Hematopoietic multipotent progenitor cell treated with erythropoietin and hydrocortisone succinate and interleukin-3 and kit ligand, for 8 days (in vitro differentiated cells): Measurements from ENCODE around the gene EGFL7.
A peak's percentile ranks its signal among the peaks of the same experiment; 100 is the strongest.

Experiments used
- DNase-seq: peaks from one replicate; pipeline ENCODE4 v3.0.0-alpha.2; 2015

EGFL7 gene

DNA sequence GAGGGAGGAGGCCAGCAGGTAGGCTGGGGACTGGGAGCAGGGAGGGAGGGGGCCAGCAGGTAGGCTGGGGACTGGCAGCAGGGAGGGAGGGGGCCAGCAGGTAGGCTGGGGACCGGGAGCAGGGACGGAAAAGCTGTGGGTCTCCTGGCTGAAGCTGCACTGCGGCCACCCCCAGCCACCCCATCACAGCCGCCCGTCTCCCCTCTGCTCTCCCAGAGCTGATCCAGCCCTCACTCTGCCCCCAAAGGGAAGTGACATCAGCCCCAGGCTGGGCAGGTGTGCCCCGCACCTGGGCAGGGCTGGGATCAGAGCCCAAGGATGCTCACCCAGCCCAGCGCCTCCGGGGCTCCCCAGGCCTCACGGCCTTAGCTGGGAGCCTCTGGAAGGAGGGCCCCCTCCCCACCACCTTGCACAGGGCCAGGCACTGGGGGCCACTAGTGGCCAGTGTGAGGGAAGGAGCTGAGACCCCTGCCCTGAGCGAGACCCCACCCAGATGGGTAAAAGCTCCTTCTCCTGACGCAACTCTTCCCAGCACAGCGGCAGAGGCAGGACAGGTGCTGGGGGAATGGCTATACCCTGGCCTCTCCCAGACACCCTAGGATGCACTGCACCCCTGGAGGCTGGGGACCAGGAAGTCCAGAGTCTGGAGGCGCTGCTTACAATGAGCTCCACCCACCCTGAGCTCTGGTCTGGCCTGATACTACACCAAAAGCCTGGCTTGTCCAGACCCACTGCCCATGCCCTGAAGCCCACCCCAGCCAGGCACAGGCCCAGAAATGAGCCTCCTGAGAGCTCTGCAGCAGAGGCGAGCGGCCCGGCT is 13.0 kb downstream of the EGFL7 start:
- DNase-seq, result peak; percentile 25

DNA sequence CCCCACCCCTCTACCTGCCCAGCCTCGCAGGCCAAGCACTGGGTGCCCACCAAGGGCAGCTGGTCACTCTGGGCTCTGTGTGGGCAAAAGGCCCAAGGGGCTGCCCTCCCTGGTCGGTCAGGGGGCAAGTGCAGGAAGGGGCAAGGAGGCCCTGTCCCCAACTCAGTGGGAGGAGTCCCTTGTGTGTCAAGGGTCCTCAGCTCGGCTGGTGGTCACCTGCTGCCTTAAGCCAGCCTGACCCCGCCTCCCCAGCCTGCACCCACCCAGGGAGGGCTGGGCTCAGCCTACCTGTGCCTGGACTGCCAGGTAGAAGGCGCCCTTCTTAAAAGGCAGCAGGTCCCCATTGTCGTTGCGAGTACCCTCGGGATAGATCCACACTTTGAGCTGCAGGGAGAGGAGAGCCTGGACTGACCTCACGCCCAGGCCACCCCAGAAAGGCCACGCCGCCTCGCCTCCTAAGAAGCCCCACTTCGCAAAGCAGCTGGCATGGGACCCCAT is 13.6 kb downstream of the EGFL7 start:
- DNase-seq, result no peak

DNA sequence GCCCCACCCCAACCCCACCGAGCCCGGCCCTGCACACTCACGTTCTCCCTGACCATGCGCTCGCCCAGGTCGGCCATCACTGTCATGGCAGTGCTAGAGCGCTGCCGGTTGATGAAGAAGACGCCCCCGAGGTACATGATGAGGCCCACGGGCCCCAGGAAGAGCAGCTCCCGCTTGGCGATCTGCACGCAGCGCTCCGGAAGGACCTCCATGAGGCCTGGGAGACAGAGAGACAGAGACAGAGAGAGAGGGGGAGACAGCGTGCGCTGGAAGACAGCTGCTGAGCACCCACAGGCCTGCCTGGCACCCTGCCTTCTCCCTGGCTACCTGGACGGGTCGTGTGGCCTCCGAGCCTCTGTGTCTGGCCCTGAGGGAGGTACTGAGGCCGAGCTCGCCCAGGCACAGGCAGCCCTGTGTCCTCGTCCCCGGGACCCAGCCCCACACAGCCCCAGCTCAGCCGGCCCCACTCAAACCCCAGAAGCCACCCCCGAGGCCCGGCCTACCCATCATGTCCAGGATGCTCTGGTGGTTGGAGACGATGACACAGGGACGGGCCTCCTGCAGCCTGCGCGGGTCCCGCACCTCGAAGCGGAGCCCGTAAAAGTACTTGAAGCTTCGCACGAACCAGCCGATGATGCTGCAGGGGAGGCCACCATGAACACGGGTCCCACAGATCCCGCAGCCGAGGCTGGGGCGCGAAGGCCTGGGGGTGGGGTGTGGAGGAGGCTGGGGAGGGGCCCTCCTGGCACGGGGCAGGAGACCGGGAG is 14.4 kb downstream of the EGFL7 start:
- DNase-seq, result no peak

DNA sequence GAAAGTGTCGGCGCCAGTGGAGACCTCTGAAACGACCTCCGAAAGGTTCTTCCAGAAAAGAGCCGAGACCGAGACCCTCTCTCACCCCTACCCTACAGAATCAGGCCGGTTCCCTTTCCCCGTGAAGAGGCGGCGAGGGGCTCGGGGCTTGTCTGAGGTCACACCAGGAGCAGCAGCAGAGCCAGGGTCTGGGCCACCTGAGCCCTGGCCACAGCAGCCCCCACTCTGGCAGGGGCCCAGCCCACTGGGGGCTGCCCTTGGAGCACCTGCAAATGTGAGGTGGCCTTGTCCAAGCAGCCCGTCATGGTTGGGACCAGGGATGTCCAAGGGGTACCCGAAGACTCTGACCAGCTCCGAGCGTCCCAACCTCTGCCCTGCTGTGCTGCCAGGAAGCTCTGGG is 15.3 kb downstream of the EGFL7 start:
- DNase-seq, result no peak

DNA sequence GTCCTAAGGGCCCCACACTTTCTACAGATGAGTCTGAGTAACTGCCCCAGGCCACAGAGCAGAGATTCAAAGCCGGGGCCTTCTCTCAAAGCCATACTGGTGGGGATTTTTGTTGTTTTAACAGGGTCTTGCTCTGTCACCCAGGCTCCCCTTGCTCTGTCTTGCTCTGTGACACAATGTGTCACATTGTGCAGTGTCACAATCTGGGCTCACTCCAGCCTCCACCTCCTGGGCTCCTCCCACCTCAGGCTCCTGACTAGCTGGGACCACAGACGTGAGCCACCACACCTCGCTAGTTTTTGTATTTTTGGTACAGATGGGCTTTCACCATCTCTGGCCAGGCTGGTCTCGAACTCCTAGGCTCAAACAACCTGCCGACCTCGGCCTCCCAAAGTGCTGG is 15.9 kb downstream of the EGFL7 start:
- no peak for DNase-seq

DNA sequence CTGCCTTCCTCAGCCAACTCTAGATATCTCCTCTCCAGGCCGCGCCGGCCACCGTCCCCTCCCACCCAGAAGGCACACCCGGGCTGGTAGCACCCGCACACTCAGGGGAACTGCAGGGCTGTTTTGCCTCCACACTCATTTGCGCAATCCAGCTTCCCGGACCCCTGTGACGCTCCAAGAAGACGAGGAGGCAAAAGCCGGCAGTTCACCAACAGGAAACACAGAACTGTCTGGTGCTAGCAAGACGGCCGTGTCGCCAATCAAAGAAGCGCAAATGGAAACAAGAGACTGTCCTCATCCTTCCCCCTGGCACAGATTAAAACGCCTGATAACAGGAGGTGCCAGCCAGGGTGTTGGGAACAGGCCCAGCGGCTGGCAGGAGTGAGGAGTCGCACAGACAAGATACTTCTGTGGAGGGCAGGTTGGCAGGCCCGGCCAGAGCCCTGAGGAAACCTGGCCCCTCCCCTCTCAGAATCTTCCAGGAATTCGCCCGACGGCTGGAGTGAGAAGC is 16.8 kb downstream of the EGFL7 start:
- no peak for DNase-seq

DNA sequence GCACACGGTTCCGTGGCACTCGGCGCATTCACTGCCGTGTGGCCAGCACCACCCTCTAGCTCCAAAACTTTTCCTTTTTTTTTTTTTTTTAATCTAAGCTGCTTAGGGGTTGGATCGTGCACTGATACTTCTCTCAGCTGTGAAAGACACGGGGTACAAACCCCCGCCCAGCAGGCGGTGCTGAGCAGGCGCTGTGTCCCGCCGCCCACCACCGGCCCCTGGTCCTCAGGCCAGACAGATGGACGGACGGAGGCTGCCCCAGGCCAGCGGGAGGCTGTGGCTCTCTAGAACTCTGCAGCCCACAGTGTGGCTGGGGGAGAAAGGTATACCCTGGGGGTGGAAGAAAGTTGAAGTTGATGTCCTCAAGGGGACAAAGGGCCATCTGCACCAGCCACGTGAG is 18.3 kb downstream of the EGFL7 start:
- DNase-seq, result no peak

DNA sequence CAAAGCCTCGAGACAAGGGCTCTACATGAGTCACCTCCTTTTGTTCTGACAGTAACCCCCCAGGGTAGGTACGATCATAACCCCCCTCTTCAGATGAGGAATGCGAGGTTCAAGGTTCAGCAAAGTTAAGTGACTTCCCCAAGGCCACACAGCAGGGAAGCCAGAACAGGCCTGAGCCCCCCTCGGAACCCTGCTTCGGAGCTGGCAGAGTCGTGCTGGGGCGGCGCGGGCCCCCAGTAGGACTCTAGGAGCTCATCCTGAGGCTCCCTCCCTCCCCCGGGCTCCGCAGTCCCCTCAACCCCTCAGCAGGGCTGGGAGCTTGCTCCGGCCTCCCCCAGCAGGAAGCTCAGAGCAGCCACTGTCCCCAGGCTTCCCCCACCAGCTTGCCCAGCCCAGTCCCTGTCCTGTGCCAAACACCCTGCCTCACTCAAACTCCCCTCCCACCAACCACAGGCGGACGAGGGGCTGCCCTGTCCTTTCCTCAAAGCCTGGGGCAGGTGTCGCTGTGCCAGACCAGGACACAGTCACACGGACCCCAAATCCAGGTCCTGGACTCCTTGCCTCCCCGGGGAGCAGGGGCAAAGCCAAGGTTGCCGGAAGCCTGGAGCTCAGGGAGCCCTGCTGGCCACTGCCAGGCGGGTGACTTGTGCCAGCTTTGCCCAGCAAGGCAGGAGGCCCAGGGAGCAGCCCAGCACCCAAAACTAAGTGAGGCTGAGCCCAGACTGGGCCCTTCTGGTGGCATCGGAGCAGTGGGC is 19.4 kb downstream of the EGFL7 start:
- DNase-seq, result no peak

DNA sequence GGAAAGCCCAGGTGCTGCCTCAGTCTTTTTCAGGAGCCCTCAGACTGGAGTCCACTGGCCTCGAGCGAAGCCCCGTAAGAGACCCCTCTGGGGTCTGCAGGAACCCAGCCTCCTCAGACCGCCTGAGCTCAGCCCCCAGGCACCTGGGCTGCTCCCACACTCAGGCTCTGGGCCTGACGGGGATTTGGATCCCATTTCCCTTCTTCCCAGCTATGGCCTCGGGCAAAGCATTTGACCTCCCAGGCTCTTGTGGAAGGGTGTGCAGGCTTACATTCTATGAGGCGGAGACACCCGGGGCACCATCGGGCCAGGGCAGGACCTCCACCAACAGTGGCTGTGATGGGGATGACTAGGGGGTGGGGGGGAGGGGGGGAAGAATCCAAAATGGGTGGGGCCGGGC is 20.0 kb downstream of the EGFL7 start:
- no peak for DNase-seq

DNA sequence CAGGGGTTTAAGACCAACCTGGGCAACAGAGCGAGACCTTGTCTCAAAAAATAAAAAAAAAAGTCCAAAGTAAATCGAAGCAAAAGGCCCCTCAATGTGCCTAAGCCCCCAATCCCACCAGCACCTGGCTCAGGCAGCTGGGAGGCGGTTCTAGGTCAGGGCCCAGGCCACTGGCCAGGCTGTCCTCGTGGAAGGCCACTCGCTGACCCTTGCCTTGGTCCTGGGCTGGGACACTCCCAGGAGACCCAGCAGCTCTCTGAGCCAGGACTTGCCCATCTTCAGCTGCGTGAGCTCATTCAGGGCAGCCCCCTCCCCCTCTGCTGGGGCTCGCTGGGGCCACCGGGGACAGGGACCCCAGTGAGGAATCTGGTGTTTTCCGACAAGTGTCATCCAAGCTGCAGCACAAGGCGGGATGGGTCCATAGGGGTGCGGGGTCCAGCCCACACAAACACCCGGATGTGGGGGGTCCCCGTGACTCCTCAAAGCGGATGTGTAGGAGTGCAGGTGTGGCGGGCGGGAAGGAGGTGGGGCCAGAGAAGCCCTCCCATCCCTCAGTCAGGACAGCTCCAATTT is 20.5 kb downstream of the EGFL7 start:
- no peak for DNase-seq

DNA sequence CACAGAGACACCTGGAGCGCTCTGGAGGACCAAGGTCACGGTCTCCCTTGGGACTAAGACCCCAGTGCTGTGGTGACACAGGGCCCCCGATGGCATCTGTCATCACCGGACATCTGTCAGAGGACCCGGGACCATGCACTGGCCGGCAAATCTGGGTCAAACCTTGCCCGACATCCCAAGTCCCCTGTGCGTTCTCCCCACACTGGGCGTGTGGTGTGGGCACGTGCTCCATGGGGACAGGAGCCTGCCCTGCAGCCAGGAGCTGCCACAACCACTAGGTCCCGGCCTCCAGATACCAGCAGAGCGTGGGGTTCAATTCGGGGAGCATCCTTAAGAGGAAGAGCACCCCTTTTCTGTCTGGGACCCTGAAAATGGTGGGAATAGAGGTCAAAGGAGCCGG is 21.0 kb downstream of the EGFL7 start:
- no peak for DNase-seq

DNA sequence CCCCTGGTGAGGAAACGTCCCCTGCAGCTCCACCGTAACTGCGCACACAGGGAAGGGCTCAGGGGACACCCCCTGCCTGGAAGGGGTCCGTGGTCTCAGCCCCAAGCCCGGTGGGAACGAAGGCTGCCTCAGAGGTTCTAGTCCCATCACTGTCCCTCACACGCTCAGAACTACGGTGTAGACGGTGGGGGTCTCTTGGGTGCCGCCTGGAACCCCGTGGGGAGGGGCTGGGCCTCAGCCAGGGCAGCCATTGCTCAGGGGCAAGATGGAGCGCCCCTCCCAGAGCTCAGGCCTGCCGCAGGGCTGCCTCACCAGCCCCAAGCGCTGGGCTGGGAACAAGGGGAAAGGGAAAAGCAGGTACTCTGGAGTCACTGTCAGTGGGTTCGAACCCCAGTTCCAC is 21.6 kb downstream of the EGFL7 start:
- no peak for DNase-seq

DNA sequence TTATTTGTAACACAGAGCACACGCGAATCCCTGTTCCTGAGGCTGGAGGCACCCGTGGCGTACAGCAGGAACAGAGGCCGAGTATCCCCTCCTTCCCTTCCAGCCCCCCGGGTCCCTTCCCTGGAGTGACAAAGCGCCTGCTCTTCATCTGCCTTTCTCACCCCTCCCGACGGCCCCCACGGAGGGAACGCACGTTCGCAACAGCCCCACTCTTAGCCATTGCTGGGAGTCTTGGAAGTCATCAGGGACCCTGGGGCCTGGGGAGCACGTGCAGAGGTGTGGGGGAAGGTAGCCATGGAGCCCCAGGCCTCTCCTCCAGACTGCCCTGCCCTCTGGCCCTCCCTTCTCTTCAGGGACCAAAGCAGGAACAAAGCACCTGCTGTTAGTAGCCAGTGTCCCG is 22.1 kb downstream of the EGFL7 start:
- no peak for DNase-seq

DNA sequence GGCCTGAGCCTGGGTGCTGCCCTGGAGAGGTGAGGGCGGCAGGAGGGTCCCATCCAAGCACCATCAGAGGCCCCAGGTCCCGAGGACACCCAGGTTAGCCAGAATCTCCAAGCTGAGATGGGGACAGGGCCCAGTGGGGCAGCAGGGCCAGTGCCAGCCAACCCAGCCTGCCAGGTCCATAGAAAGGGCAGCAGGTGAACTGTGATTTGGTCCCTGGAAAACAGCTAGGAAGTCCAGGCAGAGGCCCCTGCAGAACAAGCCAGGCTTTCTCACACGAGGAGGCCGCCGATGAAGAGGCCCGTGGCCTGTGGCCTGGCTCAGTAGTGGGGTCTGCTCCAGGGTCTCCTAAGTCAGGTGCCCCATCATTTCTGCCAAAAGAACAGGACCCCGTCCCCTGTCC is 22.5 kb downstream of the EGFL7 start:
- no peak for DNase-seq

DNA sequence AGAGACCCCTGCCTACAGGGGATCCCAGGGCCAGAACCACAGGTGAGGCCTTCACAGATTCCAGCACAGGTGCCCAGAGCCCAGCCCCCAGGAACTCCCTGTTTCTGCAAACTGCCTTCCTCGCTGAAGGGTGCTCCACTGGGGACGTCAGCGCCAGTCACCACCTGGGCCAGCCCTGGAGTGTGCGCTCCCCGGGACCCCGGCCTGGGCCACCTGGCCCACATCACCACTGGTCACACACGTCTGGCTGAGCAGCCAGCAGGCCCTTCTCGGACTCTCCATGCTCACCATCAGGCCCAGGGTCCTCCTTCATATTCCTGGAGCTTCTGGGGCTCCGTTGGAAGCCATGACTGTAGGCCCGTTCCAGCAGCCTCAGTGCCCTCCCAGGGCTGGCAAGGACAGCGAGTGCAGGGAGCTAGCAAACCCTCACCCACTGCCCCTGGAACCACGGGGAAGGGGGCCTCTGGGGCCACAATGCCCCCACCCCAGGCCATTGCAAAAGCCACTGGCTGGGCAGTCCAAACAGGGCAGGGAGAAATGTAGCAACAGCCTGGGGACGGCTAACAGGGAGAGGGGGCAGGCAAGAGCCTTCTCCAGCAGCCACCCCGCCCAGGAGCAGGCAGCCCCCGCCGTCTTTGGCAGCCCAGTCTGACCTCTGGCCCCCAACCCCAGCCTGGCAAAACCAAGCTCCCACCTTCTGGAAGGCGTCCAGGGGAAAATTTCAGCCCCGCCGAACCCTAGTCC is 23.2 kb downstream of the EGFL7 start:
- DNase-seq, result no peak

DNA sequence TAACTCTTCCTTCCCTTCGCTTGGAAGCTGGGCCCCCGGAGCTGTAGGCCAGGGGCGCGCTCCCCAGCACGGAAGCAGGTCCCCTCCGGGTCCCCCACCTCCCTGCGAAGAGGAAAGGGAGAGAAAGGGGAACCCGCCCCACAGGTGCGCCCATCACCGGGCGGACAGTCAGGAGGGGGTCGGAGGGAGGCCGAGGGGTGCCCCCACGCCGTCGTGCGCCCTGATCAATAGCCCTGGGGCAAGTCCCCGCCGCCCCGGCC is 23.7 kb downstream of the EGFL7 start:
- no peak for DNase-seq

DNA sequence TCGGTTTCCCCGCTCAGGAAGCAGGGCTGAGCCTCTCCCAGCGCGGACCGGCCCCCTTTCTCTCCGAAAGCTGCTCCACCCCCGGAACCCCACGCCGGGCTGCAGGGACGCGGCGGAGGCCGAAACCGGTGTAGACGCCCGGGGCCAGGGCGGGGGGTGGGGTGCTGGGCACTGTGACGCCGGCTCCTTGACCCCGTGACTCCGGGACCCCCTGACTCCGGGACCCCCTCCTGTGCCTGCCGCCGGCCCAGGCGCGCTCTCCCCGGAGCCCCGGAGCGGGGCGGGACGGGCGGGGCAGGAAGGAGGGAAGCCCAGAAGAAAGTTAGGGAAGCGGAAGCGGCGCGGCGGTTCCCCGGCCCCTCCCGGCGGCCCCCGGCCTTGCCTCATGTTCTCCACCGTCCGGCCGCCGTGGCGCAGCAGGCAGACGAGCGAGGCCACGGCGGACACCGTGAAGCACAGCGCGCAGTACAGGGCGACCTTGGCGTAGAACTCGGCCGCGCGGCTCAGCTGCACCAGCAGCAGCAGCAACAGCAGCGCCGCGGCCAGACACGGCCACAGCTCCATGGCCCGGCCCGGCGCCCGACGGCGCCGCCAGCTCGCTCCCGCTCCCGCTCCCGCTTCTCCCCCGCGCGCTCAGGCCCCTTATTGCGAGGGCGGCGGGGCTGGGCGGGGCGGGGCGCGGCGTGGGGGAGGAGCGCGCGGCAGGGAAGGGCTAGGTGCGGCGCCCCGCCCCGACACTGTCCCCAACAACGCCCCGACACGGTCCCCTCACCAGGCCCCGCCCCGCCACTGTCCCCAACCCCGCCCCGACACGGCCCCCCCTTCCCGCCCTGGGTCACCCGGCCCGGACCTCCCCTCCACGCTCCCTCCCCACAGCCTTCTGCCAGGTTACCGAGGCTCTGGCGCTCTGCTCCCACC is 24.3 kb downstream of the EGFL7 start, which contains the start of gene AGPAT2:
AGPAT2 (minus strand) TSS at position 664 of the 918 bp plus-strand sequence; CDS start at position 564, 100 bp downstream.
- DNase-seq, result peak; percentile 48

DNA sequence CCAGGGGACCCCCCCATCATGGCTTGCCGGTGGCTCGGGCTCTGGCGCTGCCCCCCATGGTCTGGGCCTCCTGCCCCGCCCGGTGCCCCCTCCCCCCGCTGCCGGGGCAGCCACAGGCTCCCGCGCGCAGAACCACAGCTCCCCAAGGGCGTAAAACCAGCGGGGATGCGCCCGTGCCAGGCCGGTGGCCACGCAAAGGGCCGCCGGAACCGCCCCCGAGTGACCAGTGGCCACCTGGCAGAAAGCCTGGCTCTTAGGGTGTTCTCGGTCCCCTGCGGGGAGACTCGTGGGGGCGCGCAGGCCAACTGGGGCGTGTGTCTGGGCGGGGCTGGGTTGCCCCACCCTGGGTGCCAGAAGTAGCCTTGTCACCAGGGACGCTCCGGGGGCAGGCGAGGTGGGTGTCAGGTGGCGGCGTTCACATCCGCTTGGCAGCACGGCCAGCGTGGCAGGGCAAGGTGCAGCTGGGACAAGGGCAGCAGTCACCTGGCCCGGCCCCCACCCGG is 25.1 kb downstream of the EGFL7 start:
- no peak for DNase-seq

DNA sequence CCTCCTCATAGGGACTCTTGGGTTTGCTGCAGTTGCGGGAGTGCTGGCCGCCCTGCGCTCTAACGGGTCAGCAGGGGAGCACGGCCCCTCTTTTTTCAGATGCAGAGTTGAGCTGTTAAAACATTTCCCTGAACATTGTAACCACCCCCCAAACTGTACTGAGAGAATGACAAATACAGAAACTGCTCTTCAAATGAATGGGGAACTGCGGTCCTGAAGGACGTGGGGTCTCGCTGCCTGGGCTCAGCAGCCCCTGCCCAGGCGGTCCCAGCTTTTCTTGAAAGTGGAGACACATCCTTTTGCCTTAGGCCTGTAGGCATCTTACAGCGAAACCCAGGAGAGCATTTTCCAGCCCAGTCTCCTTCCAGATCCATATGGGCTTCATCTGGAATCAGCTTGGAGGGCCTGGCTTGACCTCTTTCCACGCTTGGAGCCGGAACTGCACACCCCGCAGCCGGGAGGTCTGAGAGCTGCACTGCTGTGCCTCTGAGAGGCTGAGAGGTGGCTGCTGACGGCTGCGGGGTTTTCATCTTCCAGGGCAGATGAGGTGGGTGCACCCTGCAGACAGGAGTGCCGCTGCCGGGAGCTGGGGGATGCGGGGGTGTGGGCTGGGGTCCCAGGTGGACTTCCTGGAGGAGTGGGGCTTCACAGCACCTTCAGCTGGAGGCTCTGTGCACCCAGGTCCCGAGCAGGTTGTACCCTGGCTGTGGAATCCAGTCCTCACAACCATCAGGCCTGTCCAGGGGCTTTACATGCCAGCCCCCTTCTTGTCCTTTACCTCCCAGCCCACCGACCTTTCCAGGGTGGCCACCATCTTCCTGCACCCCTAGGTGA is 25.8 kb downstream of the EGFL7 start:
- DNase-seq, result no peak

DNA sequence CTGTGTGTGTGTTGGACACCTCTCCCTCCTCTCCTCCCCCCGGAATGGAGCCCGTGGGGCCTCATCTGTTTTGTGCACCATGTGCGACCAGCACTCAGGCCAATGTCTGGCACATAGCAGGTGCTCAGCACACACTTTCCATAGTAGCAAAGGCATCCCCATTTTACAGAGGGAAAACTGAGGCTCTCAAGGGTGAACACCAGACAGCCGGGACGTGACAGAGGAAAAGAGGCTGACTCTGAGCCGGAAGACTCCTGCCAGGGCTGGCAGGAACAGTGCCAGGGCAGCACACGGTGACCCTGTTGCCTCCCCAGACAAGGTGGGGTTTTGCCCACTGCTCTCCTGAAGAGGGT is 26.4 kb downstream of the EGFL7 start:
- no peak for DNase-seq
